Astrocyte (in vitro differentiated cells and primary cell): Measurements from ENCODE around the gene PUS7. TPM values are rescaled to one million over a fixed set of nuclear protein-coding genes. Genes with fewer than 3 reads are reported as not detected.

ENCODE experiments used
- DNase-seq: peaks from one replicate; pipeline ENCODE4 v3.0.0-alpha.2; 2010; ENCODE audit warnings: low read depth
- FAIRE-seq: peaks from 2 replicates; lab custom pipeline; 2011; peaks lifted over from hg19 to GRCh38; lab: Jason Lieb, UNC
- H2AFZ ChIP-seq: 2 replicates; pipeline ENCODE4 v1.6.0; 2012; ENCODE audit warnings: low read depth, low read length, inconsistent platforms
- H3K27ac ChIP-seq: 2 replicates; pipeline ENCODE4 v1.5.1; 2011; ENCODE audit warnings: low read depth, low read length, inconsistent platforms
- H3K27me3 ChIP-seq: 2 replicates; pipeline ENCODE4 v1.6.0; 2011; ENCODE audit warnings: low read length, inconsistent platforms; ENCODE audit not compliant: insufficient read depth
- H3K36me3 ChIP-seq: 2 replicates; pipeline ENCODE4 v1.5.1; 2011; ENCODE audit warnings: low read length, inconsistent platforms; ENCODE audit not compliant: insufficient read depth
- H3K4me1 ChIP-seq: 2 replicates; pipeline ENCODE4 v1.5.1; 2011; ENCODE audit warnings: low read length, inconsistent platforms; ENCODE audit not compliant: insufficient read depth
- H3K4me2 ChIP-seq: 2 replicates; pipeline ENCODE4 v1.6.0; 2012; ENCODE audit warnings: low read length, inconsistent platforms
- H3K4me3 ChIP-seq: 2 replicates; pipeline ENCODE4 v1.5.1; 2011; ENCODE audit warnings: low read depth, mild to moderate bottlenecking, low read length, inconsistent platforms; ENCODE audit not compliant: insufficient read depth
- H3K79me2 ChIP-seq: 2 replicates; pipeline ENCODE4 v1.6.0; 2012; ENCODE audit warnings: mild to moderate bottlenecking, low read length, inconsistent platforms; ENCODE audit not compliant: insufficient read depth
- H3K9ac ChIP-seq: 2 replicates; pipeline ENCODE4 v1.6.0; 2012; ENCODE audit warnings: mild to moderate bottlenecking, low read length, inconsistent platforms
- H3K9me3 ChIP-seq: 2 replicates; pipeline ENCODE4 v1.5.1; 2012; ENCODE audit warnings: low read depth, mild to moderate bottlenecking, low read length, inconsistent platforms; ENCODE audit not compliant: insufficient read depth
- H4K20me1 ChIP-seq: 2 replicates; pipeline ENCODE4 v1.6.0; 2012; ENCODE audit warnings: low read length, inconsistent platforms; ENCODE audit not compliant: insufficient read depth
- H3K27ac Mint-ChIP-seq: one replicate; pipeline ENCODE4 v1.8.0; 2021; ENCODE audit warnings: mild to moderate bottlenecking, mixed read lengths; ENCODE audit not compliant: unreplicated experiment
- H3K27me3 Mint-ChIP-seq: one replicate; pipeline ENCODE4 v1.8.0; 2021; ENCODE audit warnings: low read depth, mixed read lengths; ENCODE audit not compliant: unreplicated experiment
- H3K36me3 Mint-ChIP-seq: one replicate; pipeline ENCODE4 v1.8.0; 2021; ENCODE audit warnings: low read depth, mixed read lengths; ENCODE audit not compliant: unreplicated experiment
- H3K4me1 Mint-ChIP-seq: one replicate; pipeline ENCODE4 v1.8.0; 2021; ENCODE audit warnings: low read depth, mixed read lengths; ENCODE audit not compliant: unreplicated experiment
- H3K4me3 Mint-ChIP-seq: one replicate; pipeline ENCODE4 v1.8.0; 2021; ENCODE audit warnings: mild to moderate bottlenecking, moderate library complexity, mixed read lengths; ENCODE audit not compliant: unreplicated experiment
- H3K9me3 Mint-ChIP-seq: one replicate; pipeline ENCODE4 v1.8.0; 2021; ENCODE audit warnings: mild to moderate bottlenecking, mixed read lengths; ENCODE audit not compliant: unreplicated experiment
- EZH2 ChIP-seq: IDR thresholded peaks from 2 replicates; pipeline ENCODE4 v1.6.1; 2012; ENCODE audit warnings: mild to moderate bottlenecking, low read length, inconsistent platforms; ENCODE audit not compliant: insufficient read depth
- total RNA-seq: library from RNA; stranded (reverse); gene quantifications from 2 replicates; pipeline ENCODE4 v1.2.1, GENCODE V29; 2021
- TF ChIP-seq, protein P1 (sequence below): IDR thresholded peaks from 2 replicates; pipeline ENCODE4 v1.5.1; 2011; ENCODE audit warnings: low read depth, mild to moderate bottlenecking, inconsistent platforms, low read length, moderate library complexity; ENCODE audit not compliant: insufficient read depth

Gene PUS7
- total RNA-seq, 1 donor from 2014 or later, result 29.5 TPM

DNA sequence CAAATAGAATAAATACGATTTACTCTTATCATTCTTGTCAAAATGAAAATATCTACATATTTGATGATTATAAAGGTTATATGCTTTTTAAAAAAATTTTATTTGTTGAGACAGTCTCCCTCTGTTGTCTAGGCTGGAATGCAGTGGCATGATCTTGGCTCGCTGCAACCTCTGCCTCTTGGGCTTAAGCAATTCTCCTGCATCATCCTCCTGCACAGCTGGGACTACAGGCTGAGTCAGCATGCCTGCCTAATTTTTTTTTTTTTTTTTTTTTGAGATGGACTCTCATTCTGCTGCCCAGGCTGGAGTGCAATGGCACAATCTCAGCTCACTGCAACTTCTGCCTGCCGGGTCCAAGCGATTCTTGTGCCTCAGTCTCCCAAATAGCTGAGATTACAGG is 48.9 kb downstream of the PUS7 start:
- DNase-seq (peak; percentile 71), FAIRE-seq (no peak)
- no peaks in the 10 kb centered on the region for H3K9me3 Mint-ChIP-seq
- no peak overlapping the region for H3K27ac ChIP-seq
- no peak overlapping the region for H3K4me3 Mint-ChIP-seq
- H3K4me2 ChIP-seq, result no peak overlapping the region
- no peak overlapping the region for H2AFZ ChIP-seq
- H3K36me3 ChIP-seq, result peaks cover 5% of the 10 kb centered on the region
- no peaks in the 10 kb centered on the region for H4K20me1 ChIP-seq
- H3K27ac Mint-ChIP-seq, result peak overlapping the region; percentile 53
- H3K27me3 ChIP-seq, result no peaks in the 10 kb centered on the region
- no peak overlapping the region for H3K4me3 ChIP-seq
- no peak overlapping the region for H3K9ac ChIP-seq
- no peaks in the 10 kb centered on the region for H3K4me1 ChIP-seq
- H3K36me3 Mint-ChIP-seq, result peaks cover 5% of the 10 kb centered on the region
- no peak for TF ChIP-seq EZH2
- TF ChIP-seq, protein P1, sequence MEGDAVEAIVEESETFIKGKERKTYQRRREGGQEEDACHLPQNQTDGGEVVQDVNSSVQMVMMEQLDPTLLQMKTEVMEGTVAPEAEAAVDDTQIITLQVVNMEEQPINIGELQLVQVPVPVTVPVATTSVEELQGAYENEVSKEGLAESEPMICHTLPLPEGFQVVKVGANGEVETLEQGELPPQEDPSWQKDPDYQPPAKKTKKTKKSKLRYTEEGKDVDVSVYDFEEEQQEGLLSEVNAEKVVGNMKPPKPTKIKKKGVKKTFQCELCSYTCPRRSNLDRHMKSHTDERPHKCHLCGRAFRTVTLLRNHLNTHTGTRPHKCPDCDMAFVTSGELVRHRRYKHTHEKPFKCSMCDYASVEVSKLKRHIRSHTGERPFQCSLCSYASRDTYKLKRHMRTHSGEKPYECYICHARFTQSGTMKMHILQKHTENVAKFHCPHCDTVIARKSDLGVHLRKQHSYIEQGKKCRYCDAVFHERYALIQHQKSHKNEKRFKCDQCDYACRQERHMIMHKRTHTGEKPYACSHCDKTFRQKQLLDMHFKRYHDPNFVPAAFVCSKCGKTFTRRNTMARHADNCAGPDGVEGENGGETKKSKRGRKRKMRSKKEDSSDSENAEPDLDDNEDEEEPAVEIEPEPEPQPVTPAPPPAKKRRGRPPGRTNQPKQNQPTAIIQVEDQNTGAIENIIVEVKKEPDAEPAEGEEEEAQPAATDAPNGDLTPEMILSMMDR, result no peak
- H3K79me2 ChIP-seq, result no peaks in the 10 kb centered on the region
- H3K4me1 Mint-ChIP-seq, result peaks cover 2% of the 10 kb centered on the region
- H3K9me3 ChIP-seq, result no peaks in the 10 kb centered on the region
- H3K27me3 Mint-ChIP-seq, result no peaks in the 10 kb centered on the region

DNA sequence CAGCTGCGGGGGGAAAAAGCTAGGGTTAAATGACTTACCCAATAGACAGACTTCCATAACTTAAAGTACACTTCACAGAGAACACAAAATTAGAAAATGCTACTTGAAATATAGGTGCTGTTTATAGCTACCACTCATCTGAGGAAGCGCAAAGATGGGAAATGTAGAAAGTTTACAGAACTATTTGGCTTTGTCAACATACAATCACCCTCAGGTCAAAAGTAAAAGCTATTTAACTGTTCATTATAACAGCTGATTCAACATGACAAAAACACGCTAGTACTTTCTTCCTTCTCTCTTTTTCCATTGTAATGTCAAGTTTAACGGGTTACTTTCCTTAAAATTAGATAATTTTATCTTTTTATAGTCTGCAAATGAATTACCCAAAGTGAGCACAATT is 51.2 kb downstream of the PUS7 start:
- peaks cover 6% of the 10 kb centered on the region for H3K36me3 Mint-ChIP-seq
- no peaks in the 10 kb centered on the region for H3K27me3 ChIP-seq
- H3K27ac Mint-ChIP-seq, result no peak overlapping the region
- H3K36me3 ChIP-seq, result peaks cover 5% of the 10 kb centered on the region
- H2AFZ ChIP-seq, result no peak overlapping the region
- no peaks in the 10 kb centered on the region for H4K20me1 ChIP-seq
- no peak overlapping the region for H3K4me3 Mint-ChIP-seq
- H3K79me2 ChIP-seq, result no peaks in the 10 kb centered on the region
- no peaks in the 10 kb centered on the region for H3K27me3 Mint-ChIP-seq
- H3K4me1 ChIP-seq, result no peaks in the 10 kb centered on the region
- no peaks in the 10 kb centered on the region for H3K9me3 Mint-ChIP-seq
- no peak for FAIRE-seq
- no peak for DNase-seq
- no peak overlapping the region for H3K4me2 ChIP-seq
- peaks cover 2% of the 10 kb centered on the region for H3K4me1 Mint-ChIP-seq
- H3K27ac ChIP-seq, result no peak overlapping the region
- H3K9ac ChIP-seq, result no peak overlapping the region
- no peak overlapping the region for H3K4me3 ChIP-seq
- no peaks in the 10 kb centered on the region for H3K9me3 ChIP-seq
- TF ChIP-seq, protein P1, result no peak
- no peak for TF ChIP-seq EZH2

DNA sequence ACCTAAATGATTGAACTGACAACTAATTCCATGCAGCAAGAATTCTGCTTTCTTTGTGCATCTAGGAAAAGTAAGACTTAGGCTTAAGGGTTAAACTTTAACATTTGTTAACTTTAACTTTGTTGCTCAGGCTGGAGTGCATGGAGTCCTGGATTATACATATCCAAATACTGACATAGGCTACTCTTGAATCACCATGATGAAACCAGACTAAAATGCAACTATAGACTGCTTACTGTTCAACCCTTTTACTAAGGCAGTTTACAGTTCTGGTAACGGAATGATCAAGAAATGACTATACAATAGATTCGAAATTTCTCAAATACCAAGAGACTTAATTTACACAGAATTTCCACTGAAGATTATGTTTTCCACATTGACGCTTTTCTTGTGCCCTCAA is 52.0 kb downstream of the PUS7 start:
- H3K27me3 ChIP-seq, result no peaks in the 10 kb centered on the region
- no peaks in the 10 kb centered on the region for H3K27me3 Mint-ChIP-seq
- no peaks in the 10 kb centered on the region for H3K4me1 ChIP-seq
- H3K4me2 ChIP-seq, result no peak overlapping the region
- H3K9ac ChIP-seq, result no peak overlapping the region
- TF ChIP-seq, protein P1, result no peak
- no peak for TF ChIP-seq EZH2
- peak overlapping the region; percentile 15 for H3K27ac Mint-ChIP-seq
- H3K9me3 Mint-ChIP-seq, result no peaks in the 10 kb centered on the region
- H4K20me1 ChIP-seq, result no peaks in the 10 kb centered on the region
- no peak for DNase-seq
- H3K79me2 ChIP-seq, result no peaks in the 10 kb centered on the region
- no peak overlapping the region for H3K4me3 ChIP-seq
- peaks cover 2% of the 10 kb centered on the region for H3K4me1 Mint-ChIP-seq
- peaks cover 7% of the 10 kb centered on the region for H3K36me3 ChIP-seq
- no peaks in the 10 kb centered on the region for H3K9me3 ChIP-seq
- FAIRE-seq, result no peak
- H3K36me3 Mint-ChIP-seq, result peaks cover 6% of the 10 kb centered on the region
- no peak overlapping the region for H2AFZ ChIP-seq
- H3K4me3 Mint-ChIP-seq, result no peak overlapping the region
- H3K27ac ChIP-seq, result no peak overlapping the region
